GM06990 (cell line): ENCODE results near the gene ACAA2.

Experiments used
- DNase-seq: peaks from one replicate; pipeline ENCODE4 v3.0.0-alpha.2; 2011; ENCODE audit not compliant: insufficient read length; ENCODE audit errors: extremely low read depth
- H3K27me3 ChIP-seq: replicated peaks from 2 replicates; pipeline ENCODE4 v1.6.0; 2011; ENCODE audit warnings: low read length; ENCODE audit not compliant: control insufficient read depth, insufficient read depth
- H3K36me3 ChIP-seq: 2 replicates; pipeline ENCODE4 v1.5.1; 2011; ENCODE audit warnings: low read length; ENCODE audit not compliant: control insufficient read depth, insufficient read depth
- H3K4me3 ChIP-seq: replicated peaks from 2 replicates; pipeline ENCODE4 v1.5.1; 2011; ENCODE audit warnings: low read depth, mild to moderate bottlenecking, control low read depth, low read length
- TF ChIP-seq, protein P1 (sequence below): IDR thresholded peaks from 2 replicates; pipeline ENCODE4 v1.5.1; 2011; ENCODE audit warnings: low read length, control low read depth, mild to moderate bottlenecking, inconsistent platforms; ENCODE audit not compliant: insufficient read depth, poor library complexity, severe bottlenecking

The ACAA2 gene

DNA sequence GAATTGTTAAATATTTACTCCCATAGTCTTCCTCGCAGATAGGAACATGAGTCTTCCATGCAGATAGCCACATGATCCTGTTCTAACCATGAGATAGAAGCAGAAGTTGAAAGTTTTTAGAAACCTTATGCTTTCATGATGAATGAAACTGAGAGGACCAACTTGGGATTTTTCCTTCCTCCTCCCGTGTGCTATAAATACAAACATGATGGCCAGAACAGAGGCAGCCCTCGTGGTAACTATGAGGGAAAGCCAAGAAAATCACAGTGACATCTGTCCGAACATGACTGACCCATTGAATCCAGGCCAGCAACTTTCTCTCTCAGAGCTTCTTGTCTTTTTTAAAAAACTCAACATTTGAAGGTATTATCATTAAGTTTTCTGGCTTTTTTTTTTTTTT is 78.5 kb downstream of the ACAA2 start:
- Histone ChIP-seq H3K4me3 (no peak overlapping the region), H3K36me3 (no peaks in the 10 kb centered on the region), H3K27me3 (no peaks in the 10 kb centered on the region; the same call in 1 of the 2 replicates)
- TF ChIP-seq, protein P1, sequence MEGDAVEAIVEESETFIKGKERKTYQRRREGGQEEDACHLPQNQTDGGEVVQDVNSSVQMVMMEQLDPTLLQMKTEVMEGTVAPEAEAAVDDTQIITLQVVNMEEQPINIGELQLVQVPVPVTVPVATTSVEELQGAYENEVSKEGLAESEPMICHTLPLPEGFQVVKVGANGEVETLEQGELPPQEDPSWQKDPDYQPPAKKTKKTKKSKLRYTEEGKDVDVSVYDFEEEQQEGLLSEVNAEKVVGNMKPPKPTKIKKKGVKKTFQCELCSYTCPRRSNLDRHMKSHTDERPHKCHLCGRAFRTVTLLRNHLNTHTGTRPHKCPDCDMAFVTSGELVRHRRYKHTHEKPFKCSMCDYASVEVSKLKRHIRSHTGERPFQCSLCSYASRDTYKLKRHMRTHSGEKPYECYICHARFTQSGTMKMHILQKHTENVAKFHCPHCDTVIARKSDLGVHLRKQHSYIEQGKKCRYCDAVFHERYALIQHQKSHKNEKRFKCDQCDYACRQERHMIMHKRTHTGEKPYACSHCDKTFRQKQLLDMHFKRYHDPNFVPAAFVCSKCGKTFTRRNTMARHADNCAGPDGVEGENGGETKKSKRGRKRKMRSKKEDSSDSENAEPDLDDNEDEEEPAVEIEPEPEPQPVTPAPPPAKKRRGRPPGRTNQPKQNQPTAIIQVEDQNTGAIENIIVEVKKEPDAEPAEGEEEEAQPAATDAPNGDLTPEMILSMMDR: no peak
- DNase-seq: no peak

DNA sequence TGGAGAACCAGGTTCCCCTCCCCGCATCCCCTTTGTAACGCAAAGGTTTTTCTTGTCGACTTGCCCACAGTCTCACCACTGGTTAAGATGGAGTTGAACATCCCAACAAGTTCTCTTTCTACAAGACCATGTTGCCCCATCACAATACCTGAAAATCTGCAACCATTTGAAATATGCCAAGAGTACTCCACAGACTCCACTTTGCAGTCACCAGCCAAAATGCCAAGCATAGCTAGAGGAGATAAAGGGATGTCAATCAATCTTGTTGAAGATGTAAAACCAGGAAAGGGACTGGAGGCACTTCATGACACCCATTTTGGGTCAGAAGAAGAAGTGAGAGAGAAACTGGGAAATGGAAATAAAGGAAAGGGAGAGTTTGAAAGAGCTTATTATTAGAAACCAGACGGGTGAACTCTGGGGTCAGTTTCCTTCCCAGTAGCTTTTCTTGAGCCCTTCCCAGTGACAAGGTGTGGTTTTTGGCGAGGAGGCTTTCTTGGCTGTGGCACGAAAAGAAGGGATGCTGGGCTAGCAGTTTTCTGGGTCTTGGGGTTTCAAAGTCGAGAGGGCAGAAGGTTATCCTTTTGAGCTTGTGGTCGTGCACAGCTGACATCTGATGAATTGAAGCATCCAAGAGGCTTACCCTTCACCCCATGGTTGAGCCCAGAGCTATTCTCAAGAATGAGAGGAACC is 79.3 kb downstream of the ACAA2 start:
- Histone ChIP-seq H3K4me3 (no peak overlapping the region), H3K27me3 (no peaks in the 10 kb centered on the region; the same call in 1 of the 2 replicates), H3K36me3 (no peaks in the 10 kb centered on the region)
- DNase-seq: no peak
- TF ChIP-seq, protein P1: no peak

DNA sequence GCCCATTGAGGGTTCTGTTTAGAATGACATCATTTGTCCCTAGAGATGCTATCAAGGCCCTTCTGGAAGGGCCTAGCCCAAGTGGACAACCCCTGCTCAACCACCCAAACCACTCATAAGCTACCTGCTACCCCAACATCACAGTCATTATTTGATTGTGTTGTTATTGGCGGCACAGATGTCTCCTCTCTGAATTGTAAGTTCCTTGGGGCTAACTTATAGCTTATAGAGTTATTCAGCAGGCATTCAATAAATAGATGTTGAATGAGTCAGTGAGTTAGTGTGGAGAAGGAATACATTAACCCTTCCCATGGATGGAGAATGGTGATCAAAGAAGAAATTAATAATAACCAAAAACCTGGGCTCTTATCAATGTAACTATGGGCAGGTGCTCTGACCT is 80.0 kb downstream of the ACAA2 start:
- DNase-seq: no peak
- no peak overlapping the region for H3K4me3 ChIP-seq
- TF ChIP-seq, protein P1: no peak

More for the DNA sequence above, 80.0 kb downstream of the ACAA2 start:
- Histone ChIP-seq H3K36me3 (no peaks in the 10 kb centered on the region), H3K27me3 (no peaks in the 10 kb centered on the region; the same call in 1 of the 2 replicates)
